ENCODE results near the gene GPATCH4. TPM values are rescaled to one million over a fixed set of nuclear protein-coding genes. Genes with fewer than 3 reads are reported as not detected.

The GPATCH4 gene
- total RNA-seq, 1 experiment from 2014 or later, result 39.4 TPM

- Histone ChIP-seq H3K9me2 (ENCODE audit: insufficient read depth) (no peaks in the 10 kb centered on the region), H3K27ac (ENCODE audit: low read depth, low read length) (no peak overlapping the region), H3K4me2 (ENCODE audit: low read length) (peak overlapping the region; percentile 18; the same call in 1 of the 2 replicates), H3K9me3 (ENCODE audit: control insufficient read depth in 1 of 2, insufficient read depth in 1 of 2, low read depth in 1 of 2, low read length in 2 of 2) (no peaks in the 10 kb centered on the region), H3K9ac (ENCODE audit: low read length) (no peak overlapping the region), H4K20me1 (ENCODE audit: insufficient read depth) (no peaks in the 10 kb centered on the region), H3K36me3 (ENCODE audit: control insufficient read depth in 1 of 2, insufficient read depth in 2 of 2, low read length in 2 of 2) (no peaks in the 10 kb centered on the region), H3K4me1 (ENCODE audit: control insufficient read depth in 1 of 2, insufficient read depth in 2 of 2, low read length in 2 of 2) (peaks cover 8 to 11% of the 10 kb centered on the region in 2 experiments), H2AFZ (ENCODE audit: low read depth, low read length, poor library complexity, severe bottlenecking) (no peak overlapping the region), H3K79me2 (ENCODE audit: insufficient read depth, low read length) (no peaks in the 10 kb centered on the region), H3K4me3 (replicated peaks in 1 of 2; ENCODE audit: low read depth in 1 of 2, low read length in 2 of 2) (no peak overlapping the region), H3K27me3 (ENCODE audit: insufficient read depth, low read length) (no peaks in the 10 kb centered on the region)
- CTCF ChIA-PET, result interaction anchor here (1.1 kb wide), 1 partner anchor 29 kb away, joined by 3 read pairs; no protein-coding TSS in a partner anchor
- no peak for DNase-seq (ENCODE audit: low read depth, low spot score)
- no TSS peak for BruUV-seq (replicated peaks)
- POLR2A ChIA-PET, result no interaction called here
- intact Hi-C loops (cut with micrococcal nuclease), result no loop called here
- no peak for ATAC-seq
- TF ChIP-seq SP1 (IDR thresholded peaks at IDR 0.05; ENCODE audit: low read depth), result no peak
- RAD21 ChIA-PET (ENCODE audit: low non-redundant PET in 1 of 2, low total read pairs in 2 of 2, uncharacterized antibody in 2 of 2, unreplicated experiment in 2 of 2), result no interaction called here
Observed at GRCh38 chr1:156615946-156616345, 14.7 kb upstream of the GPATCH4 start.

- H3K27ac ChIP-seq (ENCODE audit: low read depth, low read length), result no peak overlapping the region
- no peak overlapping the region for H3K9ac ChIP-seq (ENCODE audit: low read length)
- H3K79me2 ChIP-seq (ENCODE audit: insufficient read depth, low read length), result no peaks in the 10 kb centered on the region
- ChIA-PET RAD21 (ENCODE audit: low non-redundant PET in 1 of 2, low total read pairs in 2 of 2, uncharacterized antibody in 2 of 2, unreplicated experiment in 2 of 2) (no interaction called here), CTCF (interaction anchor here (0.9 to 1.3 kb wide), 4 partner anchors 18 to 77 kb away, joined by 3 to 4 read pairs (median 3); no protein-coding TSS in a partner anchor), POLR2A (no interaction called here)
- no peak overlapping the region for H3K4me2 ChIP-seq (ENCODE audit: low read length)
- DNase-seq (ENCODE audit: low read depth, low spot score), result no peak
- no peaks in the 10 kb centered on the region for H4K20me1 ChIP-seq (ENCODE audit: insufficient read depth)
- H2AFZ ChIP-seq (ENCODE audit: low read depth, low read length, poor library complexity, severe bottlenecking), result no peak overlapping the region
- BruUV-seq (replicated peaks), result no TSS peak
- H3K9me3 ChIP-seq (ENCODE audit: control insufficient read depth in 1 of 2, insufficient read depth in 1 of 2, low read depth in 1 of 2, low read length in 2 of 2), result no peaks in the 10 kb centered on the region
- peaks cover 11 to 22% of the 10 kb centered on the region in 2 experiments for H3K4me1 ChIP-seq (ENCODE audit: control insufficient read depth in 1 of 2, insufficient read depth in 2 of 2, low read length in 2 of 2)
- ATAC-seq, result no peak
- no peaks in the 10 kb centered on the region for H3K36me3 ChIP-seq (ENCODE audit: control insufficient read depth in 1 of 2, insufficient read depth in 2 of 2, low read length in 2 of 2)
- H3K27me3 ChIP-seq (ENCODE audit: insufficient read depth, low read length), result no peaks in the 10 kb centered on the region
- intact Hi-C loops (cut with micrococcal nuclease), result no loop called here
- no peak overlapping the region for H3K4me3 ChIP-seq (replicated peaks in 1 of 2; ENCODE audit: low read depth in 1 of 2, low read length in 2 of 2)
- H3K9me2 ChIP-seq (ENCODE audit: insufficient read depth), result no peaks in the 10 kb centered on the region
- no peak for TF ChIP-seq REST (IDR thresholded peaks at IDR 0.05; ENCODE audit: low read depth)
- TF ChIP-seq ZBTB33 (IDR thresholded peaks at IDR 0.05; ENCODE audit: extremely low read depth, insufficient replicate concordance, low read length), result no peak
- no peak for TF ChIP-seq EZH2 (IDR thresholded peaks at IDR 0.05)
- TF ChIP-seq CTCF (IDR thresholded peaks at IDR 0.05 in 2 of 3, conservative IDR thresholded peaks at IDR 0.05 in 1 of 3; ENCODE audit: borderline replicate concordance in 1 of 3, insufficient read depth in 1 of 3, low read depth in 2 of 3, low read length in 2 of 3), result no peak
- no peak for TF ChIP-seq ZNF274 (IDR thresholded peaks at IDR 0.05; ENCODE audit: low read depth, low read length)
- TF ChIP-seq POLR2AphosphoS5 (IDR thresholded peaks at IDR 0.05; ENCODE audit: low read depth, low read length), result no peak
- no peak for TF ChIP-seq SIN3A (IDR thresholded peaks at IDR 0.05; ENCODE audit: low read depth)
- no peak for TF ChIP-seq MAX (IDR thresholded peaks at IDR 0.05)
- TF ChIP-seq YY1 (IDR thresholded peaks at IDR 0.05; ENCODE audit: extremely low read depth, insufficient replicate concordance, low read depth, low read length), result no peak
- TF ChIP-seq CBX3 (IDR thresholded peaks at IDR 0.05; ENCODE audit: low read depth), result no peak
- TF ChIP-seq POLR2A (IDR thresholded peaks at IDR 0.05; ENCODE audit: borderline replicate concordance, extremely low read depth, insufficient read depth, insufficient read length), result no peak
- TF ChIP-seq SRF (IDR thresholded peaks at IDR 0.05; ENCODE audit: low read depth), result no peak
Observed at GRCh38 chr1:156612666-156613065, 11.4 kb upstream of the GPATCH4 start.

All from HCT116 (cell line).